Osteocyte (in vitro differentiated cells): Measurements from ENCODE around the gene BPTF. TPM values are rescaled to one million over a fixed set of nuclear protein-coding genes. Genes with fewer than 3 reads are reported as not detected.

Experiments used
- DNase-seq: peaks from one replicate; pipeline ENCODE4 v3.0.0; 2021; ENCODE audit warnings: mixed read lengths; ENCODE audit not compliant: unreplicated experiment; ENCODE audit errors: extremely low spot score
- H3K27ac Mint-ChIP-seq: one replicate; pipeline ENCODE4 v1.8.0; 2021; ENCODE audit warnings: mild to moderate bottlenecking, mixed read lengths; ENCODE audit not compliant: unreplicated experiment
- H3K27me3 Mint-ChIP-seq: one replicate; pipeline ENCODE4 v1.8.0; 2021; ENCODE audit warnings: mixed read lengths; ENCODE audit not compliant: unreplicated experiment
- H3K36me3 Mint-ChIP-seq: one replicate; pipeline ENCODE4 v1.8.0; 2021; ENCODE audit warnings: mixed read lengths; ENCODE audit not compliant: unreplicated experiment
- H3K4me1 Mint-ChIP-seq: one replicate; pipeline ENCODE4 v1.8.0; 2021; ENCODE audit warnings: mixed read lengths; ENCODE audit not compliant: unreplicated experiment
- H3K4me3 Mint-ChIP-seq: one replicate; pipeline ENCODE4 v1.8.0; 2021; ENCODE audit warnings: mild to moderate bottlenecking, moderate library complexity, mixed read lengths; ENCODE audit not compliant: unreplicated experiment
- H3K9me3 Mint-ChIP-seq: one replicate; pipeline ENCODE4 v1.8.0; 2021; ENCODE audit warnings: mixed read lengths; ENCODE audit not compliant: unreplicated experiment
- CTCF ChIP-seq: fragments of 200-600 bp; sonication (generic); IDR thresholded peaks from 2 replicates; pipeline ENCODE4 v1.5.0; 2021; ENCODE audit warnings: antibody characterized with exemption, mild to moderate bottlenecking, moderate library complexity
- total RNA-seq: library from RNA; stranded (reverse); gene quantifications from 2 replicates; pipeline ENCODE4 v1.2.1, GENCODE V29; 2021

BPTF gene
- total RNA-seq, 1 donor from 2014 or later, result 95.7 TPM

- no peak overlapping the region for H3K4me3 Mint-ChIP-seq
- H3K36me3 Mint-ChIP-seq, result peaks cover 5% of the 10 kb centered on the region
- peaks cover 53% of the 10 kb centered on the region for H3K4me1 Mint-ChIP-seq
Observed at GRCh38 chr17:67830440-67830839, 5.1 kb downstream of the BPTF start.

GRCh38 chr17:67831268-67831667, 6.0 kb downstream of the BPTF start:
- Mint-ChIP-seq H3K4me1 (peaks cover 62% of the 10 kb centered on the region), H3K36me3 (peaks cover 5% of the 10 kb centered on the region), H3K9me3 (no peaks in the 10 kb centered on the region), H3K27me3 (no peaks in the 10 kb centered on the region), H3K4me3 (no peak overlapping the region), H3K27ac (no peak overlapping the region)
- TF ChIP-seq CTCF, result no peak
- DNase-seq, result peak; percentile 30

More at GRCh38 chr17:67830440-67830839, 5.1 kb downstream of the BPTF start:
- TF ChIP-seq CTCF, result no peak
- no peak for DNase-seq
- H3K27ac Mint-ChIP-seq, result no peak overlapping the region
- no peaks in the 10 kb centered on the region for H3K27me3 Mint-ChIP-seq
- no peaks in the 10 kb centered on the region for H3K9me3 Mint-ChIP-seq

- no peak overlapping the region for H3K4me3 Mint-ChIP-seq
- no peaks in the 10 kb centered on the region for H3K27me3 Mint-ChIP-seq
- TF ChIP-seq CTCF, result no peak
- peaks cover 3% of the 10 kb centered on the region for H3K36me3 Mint-ChIP-seq
- H3K27ac Mint-ChIP-seq, result no peak overlapping the region
- H3K9me3 Mint-ChIP-seq, result no peaks in the 10 kb centered on the region
- peaks cover 65% of the 10 kb centered on the region for H3K4me1 Mint-ChIP-seq
- peak; percentile 6 for DNase-seq
Observed at GRCh38 chr17:67833134-67833533, 7.8 kb downstream of the BPTF start.

- Mint-ChIP-seq H3K9me3 (no peaks in the 10 kb centered on the region), H3K4me1 (peaks cover 58% of the 10 kb centered on the region), H3K36me3 (peaks cover 2% of the 10 kb centered on the region), H3K27ac (no peak overlapping the region), H3K27me3 (no peaks in the 10 kb centered on the region), H3K4me3 (no peak overlapping the region)
- TF ChIP-seq CTCF, result no peak
- peak; percentile 15 for DNase-seq
Observed at GRCh38 chr17:67833946-67834631, 8.8 kb downstream of the BPTF start.

- DNase-seq, result peak; percentile 27
- Mint-ChIP-seq H3K9me3 (no peaks in the 10 kb centered on the region), H3K36me3 (peaks cover 2% of the 10 kb centered on the region), H3K27me3 (no peaks in the 10 kb centered on the region), H3K4me3 (no peak overlapping the region), H3K4me1 (peaks cover 53% of the 10 kb centered on the region), H3K27ac (no peak overlapping the region)
- no peak for TF ChIP-seq CTCF
Observed at GRCh38 chr17:67834634-67835033, 9.3 kb downstream of the BPTF start.
